Activated T-cell treated with anti-CD3 and anti-CD28 coated beads, Interleukin-2, amount 50 U/mL, for 72 hours (primary cell): ENCODE data around the gene CEP41. TPM values are rescaled to one million over a fixed set of nuclear protein-coding genes. Genes with fewer than 3 reads are reported as not detected.
A peak's percentile ranks its signal among the peaks of the same experiment; 100 is the strongest.

Experiments used
- ATAC-seq, 2 donors: fragments of 150-1000 bp; cut with Tn5 transposase; replicated peaks in 1 of 2; 2 replicates each; pipeline ENCODE4 v1.10.0; 2021; ENCODE audit warnings: moderate library complexity in 2 of 2, mild to moderate bottlenecking in 1 of 2
- DNase-seq, 2 donors: peaks; one replicate each; pipeline ENCODE4 v3.0.0; 2021 to 2022; ENCODE audit warnings: mixed read lengths in 1 of 2
- H3K27ac Mint-ChIP-seq: one replicate; pipeline ENCODE4 v1.8.0; 2022; ENCODE audit warnings: mild to moderate bottlenecking, moderate library complexity, mixed read lengths
- H3K27me3 Mint-ChIP-seq: one replicate; pipeline ENCODE4 v1.8.0; 2022; ENCODE audit warnings: low read depth, mixed read lengths
- H3K36me3 Mint-ChIP-seq, 2 donors: one replicate each; pipeline ENCODE4 v1.8.0; 2022; ENCODE audit warnings: mixed read lengths in 2 of 2, mild to moderate bottlenecking in 1 of 2; ENCODE audit not compliant: insufficient read depth in 2 of 2
- H3K4me1 Mint-ChIP-seq: one replicate; pipeline ENCODE4 v1.8.0; 2022; ENCODE audit warnings: low read depth, mixed read lengths
- H3K4me3 Mint-ChIP-seq, 2 donors: one replicate each; pipeline ENCODE4 v1.8.0; 2022; ENCODE audit warnings: mild to moderate bottlenecking in 2 of 2, mixed read lengths in 2 of 2, moderate library complexity in 2 of 2
- H3K9me3 Mint-ChIP-seq, 2 donors: one replicate each; pipeline ENCODE4 v1.8.0; 2022; ENCODE audit warnings: mixed read lengths in 2 of 2
- total RNA-seq, 2 donors: library from RNA; stranded (reverse); gene quantifications; one replicate each; pipeline ENCODE4 v1.2.3, GENCODE V29; 2022

CEP41 gene
- total RNA-seq, 2 donors from 2014 or later: 19.1 to 33.3 TPM

GRCh38 chr7:130444751-130445407 lies 4.1 kb upstream of the CEP41 start:
- Mint-ChIP-seq H3K27ac (no peak overlapping the region), H3K36me3 (peaks cover 9 to 15% of the 10 kb centered on the region in 2 donors), H3K4me1 (peaks cover 68% of the 10 kb centered on the region), H3K4me3 (peak overlapping the region; percentile 37 to 66), H3K9me3 (peaks cover 6 to 7% of the 10 kb centered on the region in 2 donors), H3K27me3 (no peaks in the 10 kb centered on the region)
- no peak for ATAC-seq
- no peak for DNase-seq

- Mint-ChIP-seq H3K4me1 (peaks cover 74% of the 10 kb centered on the region), H3K27ac (no peak overlapping the region), H3K36me3 (peaks cover 9 to 15% of the 10 kb centered on the region in 2 donors), H3K27me3 (no peaks in the 10 kb centered on the region), H3K9me3 (peaks cover 6 to 7% of the 10 kb centered on the region in 2 donors), H3K4me3 (peak overlapping the region; percentile 37 to 66)
- ATAC-seq: no peak
- DNase-seq: no peak
Observed at GRCh38 chr7:130444234-130444633, 3.4 kb upstream of the CEP41 start.

DNA sequence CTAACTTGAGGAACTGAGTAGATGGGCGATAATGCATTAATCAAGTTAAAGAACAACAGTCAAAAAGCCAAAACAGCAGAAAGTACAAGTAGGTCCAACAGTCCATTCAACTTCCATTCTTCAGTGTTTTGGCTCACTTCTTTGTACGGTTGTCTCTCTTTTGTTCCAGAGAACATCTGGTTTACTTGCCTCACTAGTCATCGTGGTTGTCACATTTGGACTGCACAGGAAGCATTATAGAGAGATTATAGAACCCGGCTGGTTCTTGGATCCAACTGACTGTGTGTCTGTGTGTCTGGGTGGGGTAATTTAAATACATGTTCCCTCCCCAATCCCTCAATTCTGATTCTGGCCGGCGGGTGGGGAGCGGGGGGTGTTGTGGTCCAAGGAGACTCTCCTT lies 1.8 kb upstream of the CEP41 start:
- no peak for ATAC-seq
- no peak overlapping the region for H3K4me3 Mint-ChIP-seq

DNA sequence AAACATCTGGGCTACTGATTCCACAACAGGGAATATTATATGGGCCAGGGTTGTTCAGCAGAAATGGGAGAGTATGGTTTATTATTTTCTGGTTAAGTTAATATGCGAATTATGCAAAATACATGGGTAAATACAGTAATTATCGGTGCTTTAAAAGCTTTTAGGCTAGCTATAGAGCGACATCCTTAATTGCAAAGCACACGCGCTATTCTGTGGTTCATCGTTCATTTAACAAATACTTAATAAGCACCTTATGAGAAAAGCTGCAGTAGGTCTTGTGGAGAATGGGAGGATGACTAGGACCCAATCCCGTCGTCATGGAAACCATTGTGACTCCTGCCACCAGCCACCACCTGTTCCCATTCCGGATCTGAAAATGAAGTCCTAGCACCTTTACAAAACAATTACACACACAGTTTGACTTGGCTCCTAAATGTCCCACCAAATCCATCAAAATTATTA lies 623 bp upstream of the CEP41 start:
- Mint-ChIP-seq H3K36me3 (peaks cover 3 to 5% of the 10 kb centered on the region in 2 donors), H3K27ac (peak overlapping the region; percentile 55), H3K9me3 (no peaks in the 10 kb centered on the region), H3K4me1 (peaks cover 90% of the 10 kb centered on the region), H3K27me3 (no peaks in the 10 kb centered on the region), H3K4me3 (peak overlapping the region; percentile 98 to 100)
- ATAC-seq: no peak
- DNase-seq: no peak

More for the DNA sequence above, 1.8 kb upstream of the CEP41 start:
- Mint-ChIP-seq H3K9me3 (peaks cover 1 to 2% of the 10 kb centered on the region in 2 donors), H3K4me1 (peaks cover 89% of the 10 kb centered on the region), H3K27ac (no peak overlapping the region), H3K36me3 (peaks cover 4 to 7% of the 10 kb centered on the region in 2 donors), H3K27me3 (no peaks in the 10 kb centered on the region)
- no peak for DNase-seq

DNA sequence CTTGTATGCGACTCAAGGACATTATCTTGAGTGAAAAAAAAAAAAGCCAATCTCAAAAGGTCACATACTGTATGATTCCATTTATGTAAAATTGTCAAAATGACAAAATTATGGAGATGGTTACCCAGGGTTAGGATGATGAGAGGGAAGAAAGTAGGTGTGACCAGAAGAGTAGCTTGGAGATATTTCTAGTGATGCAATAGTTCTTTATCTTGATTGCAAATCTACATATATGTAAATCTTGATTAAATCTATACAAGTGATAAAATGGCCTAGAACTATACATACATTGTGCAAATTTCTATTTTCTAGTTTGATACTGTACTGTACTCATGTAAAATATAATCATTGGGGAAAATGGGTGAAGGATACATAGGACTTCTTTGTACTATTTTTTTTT lies 4.6 kb downstream of the CEP41 start:
- ATAC-seq: no peak
- no peak for DNase-seq
- Mint-ChIP-seq H3K4me3 (no peak overlapping the region), H3K4me1 (peaks cover 59% of the 10 kb centered on the region), H3K27me3 (no peaks in the 10 kb centered on the region), H3K27ac (peak overlapping the region; percentile 18), H3K36me3 (peaks cover 3 to 5% of the 10 kb centered on the region in 2 donors), H3K9me3 (no peaks in the 10 kb centered on the region)

GRCh38 chr7:130435311-130435854 lies 5.4 kb downstream of the CEP41 start:
- Mint-ChIP-seq H3K27ac (no peak overlapping the region), H3K27me3 (no peaks in the 10 kb centered on the region), H3K36me3 (peaks cover 0 to 2% of the 10 kb centered on the region in 2 donors), H3K4me1 (peaks cover 50% of the 10 kb centered on the region), H3K9me3 (no peaks in the 10 kb centered on the region), H3K4me3 (no peak overlapping the region)
- ATAC-seq (no peak), DNase-seq (no peak)

DNA sequence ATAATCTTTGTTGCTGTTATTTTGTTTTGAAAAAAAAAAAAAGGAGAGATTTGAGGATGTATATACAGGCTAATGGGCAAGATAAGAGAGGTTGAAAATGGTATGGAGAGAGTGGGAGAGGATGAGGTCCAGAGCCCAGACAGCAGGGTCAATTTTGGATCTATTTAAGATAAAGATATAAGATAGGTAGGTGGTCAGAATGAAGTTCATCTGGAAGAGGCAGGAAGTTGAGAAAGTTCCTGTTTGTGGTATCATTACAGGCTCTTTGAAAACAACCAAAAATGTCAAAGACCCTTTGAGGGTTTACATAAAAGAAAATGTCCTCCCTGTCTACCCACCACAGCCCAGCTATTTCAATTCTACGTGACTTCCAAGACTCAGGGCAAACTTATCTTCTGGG lies 7.5 kb downstream of the CEP41 start:
- no peaks in the 10 kb centered on the region for H3K36me3 Mint-ChIP-seq
- ATAC-seq: no peak
- H3K27ac Mint-ChIP-seq: no peak overlapping the region
- H3K9me3 Mint-ChIP-seq: no peaks in the 10 kb centered on the region
- DNase-seq: no peak
- no peaks in the 10 kb centered on the region for H3K27me3 Mint-ChIP-seq
- H3K4me1 Mint-ChIP-seq: peaks cover 30% of the 10 kb centered on the region
- H3K4me3 Mint-ChIP-seq: no peak overlapping the region

- no peaks in the 10 kb centered on the region for H3K9me3 Mint-ChIP-seq
- H3K27me3 Mint-ChIP-seq: no peaks in the 10 kb centered on the region
- DNase-seq (no peak), ATAC-seq (no peak)
- no peaks in the 10 kb centered on the region for H3K36me3 Mint-ChIP-seq
- H3K27ac Mint-ChIP-seq: no peak overlapping the region
- H3K4me1 Mint-ChIP-seq: peaks cover 26% of the 10 kb centered on the region
- H3K4me3 Mint-ChIP-seq: no peak overlapping the region
Observed at GRCh38 chr7:130432886-130433285, 7.9 kb downstream of the CEP41 start.

DNA sequence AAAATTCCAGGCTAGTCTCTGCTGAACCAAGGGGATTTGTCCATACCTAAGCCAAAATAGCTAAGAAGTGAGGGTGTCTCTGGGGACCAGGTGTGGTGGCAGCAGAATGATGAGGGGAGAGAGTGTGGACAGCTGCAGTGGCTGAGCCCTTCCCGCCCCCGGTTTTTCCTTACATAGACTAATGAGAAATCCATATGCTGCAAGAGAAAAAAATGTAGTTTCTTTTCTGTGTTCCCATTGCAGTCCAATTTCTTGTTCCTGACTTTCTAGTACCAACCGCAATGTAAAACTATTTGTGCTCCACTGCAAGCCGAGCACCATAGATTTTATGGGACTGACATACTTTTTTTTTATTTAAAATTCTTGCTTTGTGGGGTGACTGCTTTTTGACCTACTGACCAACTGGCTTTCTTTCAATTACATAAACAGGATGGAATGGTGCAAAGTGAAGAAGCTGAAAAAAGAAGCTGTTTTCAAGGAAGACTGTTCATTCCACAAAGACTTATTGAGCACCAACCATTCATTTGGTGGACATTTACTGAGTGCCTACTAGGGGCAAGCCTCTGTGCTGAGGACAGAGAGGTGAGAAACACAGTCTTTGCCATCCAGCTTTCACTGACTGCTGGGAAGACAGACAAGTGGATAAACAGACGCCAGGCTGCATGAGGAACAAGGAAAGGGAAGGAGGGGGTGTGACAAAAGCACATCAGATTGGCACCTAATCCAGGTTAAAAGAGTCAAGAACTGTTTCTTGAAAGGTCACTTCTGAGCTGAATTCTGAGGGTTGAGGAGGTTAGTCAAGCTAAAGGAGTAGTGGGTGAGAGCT lies 9.8 kb downstream of the CEP41 start:
- no peaks in the 10 kb centered on the region for H3K36me3 Mint-ChIP-seq
- no peaks in the 10 kb centered on the region for H3K27me3 Mint-ChIP-seq
- DNase-seq (no peak), ATAC-seq (no peak)
- H3K27ac Mint-ChIP-seq: no peak overlapping the region
- H3K4me3 Mint-ChIP-seq: no peak overlapping the region
- H3K4me1 Mint-ChIP-seq: peaks cover 22% of the 10 kb centered on the region
- H3K9me3 Mint-ChIP-seq: no peaks in the 10 kb centered on the region

- H3K36me3 Mint-ChIP-seq: no peaks in the 10 kb centered on the region
- H3K27ac Mint-ChIP-seq: no peak overlapping the region
- peaks cover 28% of the 10 kb centered on the region for H3K4me1 Mint-ChIP-seq
Observed at GRCh38 chr7:130430115-130430514, 10.7 kb downstream of the CEP41 start.

DNA sequence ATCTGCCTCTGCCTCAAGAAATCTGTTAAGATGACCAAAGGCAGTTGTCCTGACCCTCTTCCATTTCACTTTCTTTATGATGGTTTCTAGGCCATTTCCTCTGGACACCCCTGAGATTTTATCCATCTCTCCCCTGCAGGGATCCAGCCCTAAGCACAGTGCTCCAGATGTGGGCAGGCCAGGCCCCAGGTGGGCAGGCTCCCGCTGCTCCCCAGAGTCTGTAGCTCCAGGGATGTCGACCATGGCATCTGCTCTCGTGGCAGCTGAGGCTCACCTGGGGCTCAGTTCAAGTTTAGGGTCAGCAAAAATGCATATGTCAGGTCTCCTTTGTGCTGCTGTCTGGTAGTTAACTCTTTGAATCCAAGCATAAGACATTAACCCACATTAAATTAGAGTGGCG lies 11.8 kb downstream of the CEP41 start:
- no peaks in the 10 kb centered on the region for H3K9me3 Mint-ChIP-seq
- no peak overlapping the region for H3K27ac Mint-ChIP-seq
- no peaks in the 10 kb centered on the region for H3K36me3 Mint-ChIP-seq

More at GRCh38 chr7:130430115-130430514, 10.7 kb downstream of the CEP41 start:
- DNase-seq: no peak
- Mint-ChIP-seq H3K27me3 (no peaks in the 10 kb centered on the region), H3K9me3 (no peaks in the 10 kb centered on the region), H3K4me3 (no peak overlapping the region)
- ATAC-seq: no peak

GRCh38 chr7:130426564-130426963 lies 14.3 kb downstream of the CEP41 start:
- DNase-seq (no peak), ATAC-seq (no peak)
- Mint-ChIP-seq H3K27ac (no peak overlapping the region), H3K27me3 (no peaks in the 10 kb centered on the region), H3K4me1 (peaks cover 52% of the 10 kb centered on the region), H3K4me3 (no peak overlapping the region), H3K9me3 (no peaks in the 10 kb centered on the region), H3K36me3 (no peaks in the 10 kb centered on the region)

More for the DNA sequence above, 11.8 kb downstream of the CEP41 start:
- H3K27me3 Mint-ChIP-seq: no peaks in the 10 kb centered on the region
- peaks cover 30% of the 10 kb centered on the region for H3K4me1 Mint-ChIP-seq
- no peak for ATAC-seq
- DNase-seq: no peak
- H3K4me3 Mint-ChIP-seq: no peak overlapping the region

DNA sequence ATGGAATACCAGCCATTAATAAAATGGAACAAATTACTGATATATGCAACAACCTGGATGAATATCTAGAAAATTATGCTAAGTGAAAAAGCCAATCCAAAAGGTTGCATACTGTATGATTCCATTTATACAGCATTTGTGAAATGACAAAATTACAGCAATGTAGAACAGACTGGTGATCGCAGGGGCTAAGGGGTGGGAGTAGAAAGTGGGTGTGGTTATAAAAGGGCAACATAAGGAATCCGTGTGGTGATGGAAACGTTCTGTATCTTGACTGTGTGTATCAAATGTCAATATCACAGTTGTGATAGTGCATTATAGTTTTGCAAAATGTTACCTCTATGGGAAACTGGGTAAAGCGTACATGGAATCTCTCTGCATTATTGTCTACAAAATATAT lies 15.0 kb downstream of the CEP41 start:
- no peak overlapping the region for H3K27ac Mint-ChIP-seq

More for the DNA sequence above, 15.0 kb downstream of the CEP41 start:
- DNase-seq: no peak
- ATAC-seq: no peak
- peaks cover 60% of the 10 kb centered on the region for H3K4me1 Mint-ChIP-seq
- no peaks in the 10 kb centered on the region for H3K36me3 Mint-ChIP-seq
- H3K4me3 Mint-ChIP-seq: no peak overlapping the region
- no peaks in the 10 kb centered on the region for H3K27me3 Mint-ChIP-seq
- H3K9me3 Mint-ChIP-seq: no peaks in the 10 kb centered on the region
